Activated CD4-positive, alpha-beta T cell treated with anti-CD3 and anti-CD28 coated beads for 1 hour (primary cell): ENCODE measurements around the gene DAB1.
A peak's percentile ranks its signal among the peaks of the same experiment; 100 is the strongest.

Experiments used
- DNase-seq: peaks from one replicate; pipeline ENCODE4 v3.0.0-alpha.2; 2020

Gene DAB1

DNA sequence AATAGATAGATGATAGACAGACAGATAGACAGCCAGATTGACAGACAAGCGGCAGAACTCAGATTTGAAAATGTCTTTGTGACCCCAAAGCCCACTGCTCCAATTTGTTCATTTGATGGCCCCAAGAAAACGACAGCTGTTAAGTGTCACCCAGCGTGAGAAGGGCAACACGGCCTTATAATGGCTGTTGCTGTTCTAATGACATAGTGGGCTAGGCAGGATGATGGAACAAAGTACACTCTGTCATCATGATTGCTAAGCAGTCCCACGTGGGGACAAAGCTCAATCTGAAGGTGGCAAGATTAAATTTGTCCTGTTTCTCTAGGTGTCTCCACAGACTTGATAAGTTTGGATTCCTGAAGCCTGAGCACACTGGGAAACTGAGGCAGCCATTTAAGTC lies 112.9 kb downstream of the DAB1 start:
- DNase-seq: no peak

DNA sequence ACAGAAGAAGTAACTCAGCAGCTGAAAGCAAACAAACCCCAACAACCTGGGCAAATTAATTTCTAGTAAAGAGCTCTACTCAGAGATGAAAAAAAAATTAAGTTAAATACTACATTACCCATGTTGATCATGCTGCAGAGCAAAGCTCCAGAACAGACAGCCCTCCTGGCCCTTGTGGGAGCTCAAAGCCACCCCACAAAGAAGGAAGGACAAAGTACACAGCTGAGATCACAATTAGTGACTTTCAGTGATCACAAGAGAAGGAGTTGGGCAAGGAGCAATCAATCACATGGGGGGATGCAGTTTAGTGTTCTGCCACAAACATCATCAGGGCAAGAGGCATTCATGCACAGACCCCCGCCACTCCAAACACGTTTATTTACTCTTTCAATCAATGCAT lies 114.2 kb downstream of the DAB1 start:
- no peak for DNase-seq

DNA sequence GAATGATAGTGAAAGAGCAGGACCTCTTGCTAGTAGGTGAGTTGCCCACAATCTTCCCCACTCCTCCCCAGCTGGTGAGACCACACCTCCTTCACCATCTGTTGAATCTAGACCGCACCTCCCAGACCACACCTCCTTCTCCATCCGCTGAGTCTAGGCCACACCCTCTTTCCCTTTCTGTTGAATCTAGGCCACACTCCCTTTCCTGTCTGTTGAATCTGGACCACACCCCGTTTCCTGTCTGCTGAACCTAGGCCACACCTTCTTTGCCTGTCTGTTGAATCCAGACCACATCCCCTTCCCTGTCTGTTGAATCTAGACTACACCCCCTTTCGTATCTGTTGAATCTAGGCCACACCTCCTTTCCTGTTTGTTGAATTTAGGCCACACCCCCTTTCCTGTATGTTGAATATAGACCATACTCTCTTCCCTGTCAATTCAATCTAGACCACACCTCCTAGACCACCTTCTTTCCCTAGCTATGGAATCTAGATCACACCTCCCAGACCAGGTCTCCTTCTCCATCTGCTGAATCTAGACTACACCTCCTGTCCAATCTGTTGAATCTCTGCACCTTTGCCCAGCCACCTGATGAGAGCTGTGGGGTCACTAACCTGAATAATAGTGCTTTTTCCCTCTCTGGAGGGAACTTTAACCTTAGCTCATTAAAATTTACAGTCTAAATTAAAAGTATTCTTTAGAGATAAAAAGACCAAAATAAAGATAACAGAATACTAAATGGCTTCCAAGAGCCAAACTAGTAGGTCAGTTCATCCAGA lies 116.3 kb downstream of the DAB1 start:
- peak; percentile 14 for DNase-seq

DNA sequence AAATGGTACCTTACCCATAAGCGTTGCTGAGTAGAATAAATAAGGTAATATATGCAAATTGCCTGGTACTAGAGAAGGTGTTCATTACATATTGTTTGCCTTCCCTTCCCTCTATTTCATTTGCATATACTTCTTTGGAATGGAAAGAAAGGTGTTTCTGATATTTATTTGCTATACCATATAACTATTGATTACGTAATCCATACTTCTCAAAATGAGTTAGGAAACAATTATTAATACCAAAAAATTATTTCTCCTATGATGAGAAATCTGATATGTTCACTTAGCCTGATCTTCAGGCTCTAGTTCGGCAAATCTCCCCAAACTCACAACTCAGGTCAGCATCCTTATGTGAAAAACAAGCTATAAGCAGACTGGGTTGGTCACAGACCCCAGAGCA lies 119.3 kb downstream of the DAB1 start:
- no peak for DNase-seq

- DNase-seq: no peak
These were observed 120.9 kb downstream of the DAB1 start for GRCh38 chr1:57302812-57303596.

DNA sequence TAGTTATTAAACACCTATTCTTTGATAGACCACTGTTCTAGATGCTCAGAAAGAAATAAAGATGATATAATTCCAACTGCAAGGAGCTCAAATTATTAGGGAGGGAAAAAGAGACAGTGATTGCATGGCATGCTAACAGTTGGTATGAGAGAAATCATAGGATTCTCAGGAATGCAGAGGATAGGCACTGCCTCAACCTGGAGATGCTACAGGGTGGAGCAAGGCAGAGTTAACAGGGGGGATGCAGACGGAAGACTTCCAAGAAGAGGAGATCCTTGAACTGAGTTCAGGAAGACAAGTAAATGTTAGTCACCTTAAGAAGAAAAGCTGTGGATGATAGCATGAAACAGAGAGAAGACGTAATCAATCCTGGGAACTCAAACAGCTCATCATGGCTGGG lies 123.7 kb downstream of the DAB1 start:
- no peak for DNase-seq

- DNase-seq: no peak
These were observed 127.1 kb downstream of the DAB1 start for GRCh38 chr1:57296726-57297250.

GRCh38 chr1:57295326-57295725 lies 128.5 kb downstream of the DAB1 start:
- DNase-seq: no peak

- no peak for DNase-seq
These were observed 129.7 kb downstream of the DAB1 start for GRCh38 chr1:57294177-57294576.

- DNase-seq: no peak
These were observed 130.6 kb downstream of the DAB1 start for GRCh38 chr1:57293214-57293613.

DNA sequence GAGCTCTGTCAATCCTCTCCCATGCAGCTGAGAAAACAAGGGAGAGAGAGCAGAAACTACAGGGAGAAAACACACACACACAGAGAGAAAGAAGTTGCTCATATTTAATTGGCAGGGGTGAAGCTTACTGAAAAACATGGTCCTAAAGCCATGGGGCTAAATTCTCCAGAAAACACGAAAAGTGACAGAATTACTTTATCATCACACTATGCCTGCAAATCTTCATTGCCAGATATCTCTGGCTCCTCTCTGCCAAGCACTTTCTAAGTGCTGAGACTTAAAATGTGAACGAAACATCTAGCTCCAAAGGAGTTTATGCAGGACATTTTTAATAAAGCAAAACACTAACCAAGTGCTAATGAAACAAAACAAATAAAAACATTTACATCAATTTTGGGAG lies 134.1 kb downstream of the DAB1 start:
- no peak for DNase-seq

- no peak for DNase-seq
These were observed 137.9 kb downstream of the DAB1 start for GRCh38 chr1:57285992-57286391.

DNA sequence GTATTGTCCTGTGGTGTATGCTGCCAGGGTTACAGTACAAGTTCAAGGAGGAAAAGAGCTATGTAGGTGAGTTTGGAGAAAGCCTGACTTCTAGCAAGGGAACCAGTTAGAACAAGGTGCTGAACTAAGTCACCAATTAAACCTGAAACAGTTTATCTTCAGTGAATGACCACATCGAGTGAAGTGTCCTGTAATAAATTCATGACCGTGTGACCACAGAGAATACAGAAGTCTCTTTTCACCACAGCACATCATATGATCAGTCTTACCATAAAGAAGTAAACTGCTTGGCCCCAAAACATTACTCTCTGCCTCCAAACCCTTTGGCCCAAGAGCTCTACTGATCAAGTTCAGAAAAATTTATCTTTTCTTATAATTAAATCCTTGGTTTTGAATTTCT lies 141.4 kb downstream of the DAB1 start:
- no peak for DNase-seq

DNA sequence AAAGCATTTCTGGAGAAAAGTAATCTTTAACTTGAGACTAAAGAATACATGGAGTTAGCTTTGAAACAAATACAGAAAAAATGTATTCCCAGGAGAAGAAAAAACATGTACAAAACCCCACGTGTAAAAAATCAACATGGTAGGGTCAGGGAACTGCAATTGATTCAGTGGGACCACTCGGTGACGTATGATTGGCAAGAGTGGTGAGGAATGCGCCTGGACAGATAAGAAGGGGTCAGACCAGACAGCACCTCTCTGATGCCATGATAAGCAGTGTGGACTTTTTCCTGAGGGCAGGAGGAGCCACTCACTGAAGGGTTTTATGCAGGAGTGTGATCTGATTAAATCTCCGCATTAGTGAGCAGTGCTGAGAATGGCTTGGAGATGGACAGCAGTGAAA lies 142.5 kb downstream of the DAB1 start:
- DNase-seq: no peak

GRCh38 chr1:57279909-57280666 lies 143.8 kb downstream of the DAB1 start:
- DNase-seq: no peak

DNA sequence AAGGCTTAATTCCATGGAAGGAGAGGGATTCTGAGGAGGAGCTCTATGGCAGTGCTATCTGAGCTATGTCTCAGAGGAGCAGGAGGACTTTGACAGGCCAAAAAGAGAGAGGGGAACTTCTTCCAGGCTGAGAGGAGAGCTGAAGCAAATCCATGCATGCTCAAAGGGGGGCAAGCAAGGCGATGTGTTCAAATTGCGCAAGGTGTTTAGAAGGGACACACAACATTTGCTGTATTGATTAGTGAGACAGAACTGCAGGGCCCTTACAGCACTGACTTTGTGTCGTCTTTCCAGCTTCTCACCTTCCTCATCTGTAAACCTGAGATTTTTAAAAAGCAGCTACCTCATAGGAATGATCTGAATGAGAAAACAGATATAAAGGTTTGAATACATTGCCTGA lies 145.3 kb downstream of the DAB1 start:
- DNase-seq: no peak

GRCh38 chr1:57277681-57278080 lies 146.2 kb downstream of the DAB1 start:
- no peak for DNase-seq

DNA sequence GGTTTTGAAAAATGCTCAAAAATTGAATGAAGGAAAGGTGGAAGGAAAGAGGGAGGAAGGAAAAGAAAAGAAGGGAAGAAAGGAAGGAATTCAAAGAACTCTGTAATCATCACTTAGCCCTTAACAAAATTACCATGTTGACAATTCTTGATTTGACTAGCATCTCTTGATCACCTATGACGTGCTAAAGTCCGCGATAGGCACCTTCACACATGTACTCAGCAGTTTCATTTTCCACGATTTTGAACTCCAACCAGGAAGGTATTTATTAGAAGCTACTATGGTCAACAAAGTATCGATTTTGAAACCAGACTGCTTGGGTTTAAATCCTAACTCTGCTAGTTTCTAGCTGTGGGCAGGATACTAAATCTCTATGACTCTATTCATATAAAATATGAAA lies 146.9 kb downstream of the DAB1 start:
- DNase-seq: no peak

- no peak for DNase-seq
These were observed 151.3 kb downstream of the DAB1 start for GRCh38 chr1:57272601-57273000.

DNA sequence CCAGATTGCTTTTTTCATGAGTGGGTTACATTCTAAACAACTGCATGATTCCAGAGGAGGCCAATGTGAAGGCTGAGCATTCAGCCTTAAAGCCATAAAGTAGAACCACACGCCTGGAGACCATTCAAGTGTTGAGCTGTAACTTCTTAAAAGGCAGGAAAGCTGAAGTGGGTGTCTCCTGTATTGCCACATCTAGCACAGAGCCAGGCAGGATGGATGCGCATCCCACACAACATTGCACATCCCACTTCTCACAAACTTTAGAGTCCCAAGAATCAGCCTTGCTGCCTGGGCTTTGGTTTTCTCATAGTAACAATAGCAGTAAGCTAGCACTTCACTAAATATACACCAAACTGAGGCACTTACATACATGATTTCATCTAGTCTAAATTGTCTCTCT lies 151.7 kb downstream of the DAB1 start:
- DNase-seq: no peak

GRCh38 chr1:57270927-57271698 lies 152.7 kb downstream of the DAB1 start:
- no peak for DNase-seq

DNA sequence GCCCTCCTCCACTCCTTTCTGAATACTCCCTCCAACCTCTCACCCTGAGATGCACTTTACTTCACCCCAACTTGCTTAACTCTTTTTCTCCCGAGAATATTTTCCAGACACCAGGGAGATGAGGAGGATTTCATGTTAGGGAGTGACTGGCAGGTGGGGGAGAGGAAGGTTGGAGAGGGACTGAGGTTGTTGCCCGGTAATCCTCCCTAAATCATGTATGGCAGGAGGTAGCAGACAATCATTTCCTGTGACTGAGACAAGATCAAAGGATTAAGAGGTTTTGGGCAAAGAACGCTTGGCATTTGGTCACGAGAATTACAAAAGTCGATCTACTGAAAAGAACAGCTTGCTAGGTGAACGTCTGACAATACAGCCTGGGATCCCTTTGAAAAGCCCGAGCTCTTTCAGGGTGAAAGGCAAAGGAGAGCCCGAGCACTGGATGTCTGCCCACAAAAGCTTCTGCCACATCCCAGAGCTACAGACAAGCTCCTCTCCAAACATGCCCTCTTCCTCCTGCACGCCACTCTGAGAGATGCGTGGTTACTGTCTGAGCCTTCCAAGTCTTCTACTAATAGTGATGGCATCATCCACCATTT lies 154.1 kb downstream of the DAB1 start:
- no peak for DNase-seq
